GM19328 (cell line): Measurements from ENCODE around the gene MBP.

Experiments used
- ATAC-seq: cut with Tn5 transposase; IDR thresholded peaks from one replicate; pipeline ENCODE4 v1.9.1; 2021; ENCODE audit warnings: mild to moderate bottlenecking, moderate library complexity; ENCODE audit not compliant: unreplicated experiment

Gene MBP

GRCh38 chr18:77115192-77115953 lies 17.2 kb downstream of the MBP start:
- no peak for ATAC-seq

- ATAC-seq: no peak
Observed at GRCh38 chr18:77114415-77115191, 18.0 kb downstream of the MBP start.

DNA sequence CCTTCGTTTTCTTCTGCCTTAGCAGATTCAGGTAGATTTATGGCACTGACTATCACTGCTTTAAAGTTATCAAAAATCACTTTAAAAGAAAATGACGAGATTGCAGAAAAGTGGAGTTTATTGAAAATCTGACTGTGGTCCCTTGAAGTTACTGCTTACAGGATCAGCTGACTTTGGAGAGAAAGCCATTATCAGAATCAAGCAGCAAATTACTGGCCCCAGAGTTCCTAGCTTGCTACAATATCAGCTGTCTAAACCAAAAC lies 18.5 kb downstream of the MBP start:
- ATAC-seq: no peak

GRCh38 chr18:77113361-77114151 lies 19.0 kb downstream of the MBP start:
- no peak for ATAC-seq

GRCh38 chr18:77112747-77113092 lies 19.9 kb downstream of the MBP start:
- ATAC-seq: no peak

GRCh38 chr18:77111951-77112746 lies 20.4 kb downstream of the MBP start:
- no peak for ATAC-seq

GRCh38 chr18:77111449-77111848 lies 21.1 kb downstream of the MBP start:
- no peak for ATAC-seq

GRCh38 chr18:77110936-77111335 lies 21.6 kb downstream of the MBP start:
- ATAC-seq: no peak

GRCh38 chr18:77110400-77110799 lies 22.2 kb downstream of the MBP start:
- no peak for ATAC-seq

DNA sequence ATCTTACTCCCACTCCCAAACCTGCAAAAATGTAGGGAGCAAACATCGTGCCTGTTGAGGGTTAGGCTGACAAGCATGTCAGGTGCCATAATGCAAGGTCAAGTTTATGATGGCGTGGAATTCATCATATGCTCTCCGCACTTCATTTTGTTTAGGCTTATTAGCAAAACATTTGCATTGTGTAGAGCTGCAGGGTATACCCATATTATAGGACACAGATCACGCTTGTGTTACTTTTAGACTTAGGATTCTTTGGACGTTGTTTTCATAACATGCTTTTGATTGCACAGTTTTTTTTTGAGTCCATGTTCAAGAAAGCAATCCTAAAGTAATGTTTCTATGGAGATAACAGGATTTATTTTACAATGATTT lies 22.9 kb downstream of the MBP start:
- no peak for ATAC-seq

- ATAC-seq: no peak
Observed at GRCh38 chr18:77108821-77109647, 23.5 kb downstream of the MBP start.

DNA sequence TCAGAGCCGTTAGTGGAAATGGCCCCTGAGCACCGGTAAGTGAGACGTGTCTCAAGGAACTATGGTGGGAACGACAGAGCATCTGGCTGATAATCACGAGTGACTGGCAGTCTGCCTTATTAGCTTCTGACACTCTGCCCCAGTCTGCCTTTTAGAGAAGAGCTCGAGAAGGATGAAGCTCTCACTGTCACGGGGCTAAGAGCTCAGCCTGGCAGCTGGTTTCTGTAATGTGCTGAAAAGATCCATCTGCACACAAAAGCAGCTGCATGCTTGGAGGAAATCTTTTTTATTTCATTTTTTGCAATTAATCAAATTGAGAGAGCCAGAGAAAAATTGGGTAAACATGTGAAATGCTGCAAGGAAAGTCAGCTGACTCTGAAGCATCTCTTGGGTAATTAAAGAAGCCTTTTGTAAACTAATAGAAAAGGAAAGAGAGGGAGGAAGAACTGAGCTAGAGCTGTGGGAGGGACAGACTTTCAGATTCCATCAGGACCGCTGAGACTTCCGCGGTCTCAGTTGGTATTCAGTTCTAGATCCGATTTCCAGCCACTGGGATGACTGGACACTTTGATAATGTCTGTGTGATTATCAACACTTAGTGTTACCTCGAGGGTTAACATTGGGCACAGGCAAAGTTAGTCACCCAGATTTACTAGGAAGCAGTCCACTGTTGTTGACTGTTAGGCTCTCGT lies 24.4 kb downstream of the MBP start:
- ATAC-seq: no peak

GRCh38 chr18:77107292-77107691 lies 25.3 kb downstream of the MBP start:
- no peak for ATAC-seq

GRCh38 chr18:77106331-77106730 lies 26.3 kb downstream of the MBP start:
- no peak for ATAC-seq

GRCh38 chr18:77105680-77106079 lies 26.9 kb downstream of the MBP start:
- ATAC-seq: no peak

- no peak for ATAC-seq
Observed at GRCh38 chr18:77105028-77105427, 27.6 kb downstream of the MBP start.

- no peak for ATAC-seq
Observed at GRCh38 chr18:77103991-77104531, 28.5 kb downstream of the MBP start.

- ATAC-seq: no peak
Observed at GRCh38 chr18:77103187-77103850, 29.3 kb downstream of the MBP start.
